ENCODE results near the gene POFUT2. TPM values are rescaled to one million over a fixed set of nuclear protein-coding genes. Genes with fewer than 3 reads are reported as not detected.

POFUT2 gene
- total RNA-seq, 2 experiments from 2014 or later: 14.4 to 15.9 TPM

- intact Hi-C loops (cut with micrococcal nuclease): no loop called here
- H3K36me3 Mint-ChIP-seq (ENCODE audit: low read depth): peaks cover 8% of the 10 kb centered on the region
Observed at GRCh38 chr21:45288441-45288841, 746 bp upstream of the POFUT2 start.

GRCh38 chr21:45286671-45287437 lies 841 bp downstream of the POFUT2 start:
- intact Hi-C loops (cut with micrococcal nuclease): loop anchor here (1.0 kb wide), 1 partner anchor 135 kb away; no protein-coding TSS in a partner anchor

More at GRCh38 chr21:45288441-45288841, 746 bp upstream of the POFUT2 start:
- Mint-ChIP-seq H3K27ac (no peak overlapping the region), H3K9me3 (no peaks in the 10 kb centered on the region), H3K4me1 (ENCODE audit: low read depth) (peaks cover 19% of the 10 kb centered on the region), H3K27me3 (ENCODE audit: low read depth) (no peaks in the 10 kb centered on the region), H3K4me3 (peak overlapping the region; percentile 24)
- CTCF ChIA-PET: interaction anchor here (0.6 kb wide), 1 partner anchor 148 kb away, joined by 3 read pairs; no protein-coding TSS in a partner anchor
- DNase-seq: no peak

GRCh38 chr21:45285266-45285931 lies 2.3 kb downstream of the POFUT2 start:
- peaks cover 16% of the 10 kb centered on the region for H3K36me3 Mint-ChIP-seq (ENCODE audit: low read depth)
- H3K4me1 Mint-ChIP-seq (ENCODE audit: low read depth): peaks cover 9% of the 10 kb centered on the region
- no peaks in the 10 kb centered on the region for H3K27me3 Mint-ChIP-seq (ENCODE audit: low read depth)
- no peaks in the 10 kb centered on the region for H3K9me3 Mint-ChIP-seq
- intact Hi-C loops (cut with micrococcal nuclease): no loop called here
- CTCF ChIA-PET: no interaction called here
- H3K4me3 Mint-ChIP-seq: peak overlapping the region; percentile 28
- DNase-seq: no peak
- H3K27ac Mint-ChIP-seq: no peak overlapping the region

More at GRCh38 chr21:45286671-45287437, 841 bp downstream of the POFUT2 start:
- CTCF ChIA-PET: no interaction called here
- Mint-ChIP-seq H3K4me1 (ENCODE audit: low read depth) (peaks cover 9% of the 10 kb centered on the region), H3K27ac (no peak overlapping the region), H3K36me3 (ENCODE audit: low read depth) (peaks cover 8% of the 10 kb centered on the region), H3K4me3 (peak overlapping the region; percentile 76), H3K27me3 (ENCODE audit: low read depth) (no peaks in the 10 kb centered on the region), H3K9me3 (no peaks in the 10 kb centered on the region)
- peak; percentile 2 for DNase-seq

GRCh38 chr21:45284456-45284741 lies 3.3 kb downstream of the POFUT2 start:
- Mint-ChIP-seq H3K4me1 (ENCODE audit: low read depth) (peaks cover 9% of the 10 kb centered on the region), H3K27ac (no peak overlapping the region), H3K4me3 (no peak overlapping the region), H3K9me3 (no peaks in the 10 kb centered on the region), H3K36me3 (ENCODE audit: low read depth) (peaks cover 21% of the 10 kb centered on the region), H3K27me3 (ENCODE audit: low read depth) (no peaks in the 10 kb centered on the region)
- no peak for DNase-seq
- CTCF ChIA-PET: no interaction called here
- intact Hi-C loops (cut with micrococcal nuclease): no loop called here

GRCh38 chr21:45283611-45284455 lies 3.9 kb downstream of the POFUT2 start:
- no peak for DNase-seq
- Mint-ChIP-seq H3K9me3 (no peaks in the 10 kb centered on the region), H3K36me3 (ENCODE audit: low read depth) (peaks cover 22% of the 10 kb centered on the region), H3K27ac (no peak overlapping the region), H3K4me1 (ENCODE audit: low read depth) (peaks cover 9% of the 10 kb centered on the region), H3K27me3 (ENCODE audit: low read depth) (no peaks in the 10 kb centered on the region), H3K4me3 (no peak overlapping the region)
- CTCF ChIA-PET: no interaction called here
- intact Hi-C loops (cut with micrococcal nuclease): no loop called here

GRCh38 chr21:45283035-45283610 lies 4.6 kb downstream of the POFUT2 start:
- CTCF ChIA-PET: no interaction called here
- H3K27ac Mint-ChIP-seq: no peak overlapping the region
- no peak overlapping the region for H3K4me3 Mint-ChIP-seq
- no peaks in the 10 kb centered on the region for H3K27me3 Mint-ChIP-seq (ENCODE audit: low read depth)
- H3K9me3 Mint-ChIP-seq: no peaks in the 10 kb centered on the region
- DNase-seq: no peak
- peaks cover 9% of the 10 kb centered on the region for H3K4me1 Mint-ChIP-seq (ENCODE audit: low read depth)
- H3K36me3 Mint-ChIP-seq (ENCODE audit: low read depth): peaks cover 26% of the 10 kb centered on the region
- intact Hi-C loops (cut with micrococcal nuclease): no loop called here

- no peaks in the 10 kb centered on the region for H3K9me3 Mint-ChIP-seq
- H3K36me3 Mint-ChIP-seq (ENCODE audit: low read depth): peaks cover 26% of the 10 kb centered on the region
- no peak overlapping the region for H3K27ac Mint-ChIP-seq
- intact Hi-C loops (cut with micrococcal nuclease): no loop called here
- H3K4me3 Mint-ChIP-seq: no peak overlapping the region
- no peak for DNase-seq
- no peaks in the 10 kb centered on the region for H3K27me3 Mint-ChIP-seq (ENCODE audit: low read depth)
- H3K4me1 Mint-ChIP-seq (ENCODE audit: low read depth): peaks cover 9% of the 10 kb centered on the region
- CTCF ChIA-PET: no interaction called here
Observed at GRCh38 chr21:45282283-45283034, 5.2 kb downstream of the POFUT2 start.

GRCh38 chr21:45281411-45282282 lies 6.0 kb downstream of the POFUT2 start:
- CTCF ChIA-PET: no interaction called here
- Mint-ChIP-seq H3K27me3 (ENCODE audit: low read depth) (no peaks in the 10 kb centered on the region), H3K36me3 (ENCODE audit: low read depth) (peaks cover 26% of the 10 kb centered on the region), H3K4me1 (ENCODE audit: low read depth) (peaks cover 8% of the 10 kb centered on the region), H3K9me3 (no peaks in the 10 kb centered on the region), H3K4me3 (no peak overlapping the region), H3K27ac (no peak overlapping the region)
- DNase-seq: no peak
- intact Hi-C loops (cut with micrococcal nuclease): no loop called here

GRCh38 chr21:45280969-45281368 lies 6.7 kb downstream of the POFUT2 start:
- H3K27ac Mint-ChIP-seq: no peak overlapping the region
- intact Hi-C loops (cut with micrococcal nuclease): no loop called here
- CTCF ChIA-PET: no interaction called here

GRCh38 chr21:45280178-45280821 lies 7.4 kb downstream of the POFUT2 start:
- CTCF ChIA-PET: no interaction called here

More at GRCh38 chr21:45280969-45281368, 6.7 kb downstream of the POFUT2 start:
- DNase-seq: no peak
- Mint-ChIP-seq H3K27me3 (ENCODE audit: low read depth) (no peaks in the 10 kb centered on the region), H3K9me3 (no peaks in the 10 kb centered on the region), H3K4me3 (no peak overlapping the region), H3K4me1 (ENCODE audit: low read depth) (peaks cover 4% of the 10 kb centered on the region), H3K36me3 (ENCODE audit: low read depth) (peaks cover 27% of the 10 kb centered on the region)

More at GRCh38 chr21:45280178-45280821, 7.4 kb downstream of the POFUT2 start:
- intact Hi-C loops (cut with micrococcal nuclease): no loop called here
- no peaks in the 10 kb centered on the region for H3K27me3 Mint-ChIP-seq (ENCODE audit: low read depth)
- H3K27ac Mint-ChIP-seq: no peak overlapping the region
- H3K36me3 Mint-ChIP-seq (ENCODE audit: low read depth): peaks cover 26% of the 10 kb centered on the region
- peaks cover under 1% of the 10 kb centered on the region for H3K4me1 Mint-ChIP-seq (ENCODE audit: low read depth)
- H3K4me3 Mint-ChIP-seq: no peak overlapping the region
- DNase-seq: no peak
- H3K9me3 Mint-ChIP-seq: no peaks in the 10 kb centered on the region
